Endothelial cell of umbilical vein (primary cell): Measurements from ENCODE around the gene NEB. TPM values are rescaled to one million over a fixed set of nuclear protein-coding genes. Genes with fewer than 3 reads are reported as not detected.
"Not testable (repeated sequence)": the region's sequence is repeated elsewhere in the genome, so short reads cannot be mapped to it uniquely, and the experiment has no call there.

ENCODE experiments used
- BruUV-seq: library from RNA; stranded (reverse); fragments of 400-500 nt; replicated peaks from 2 replicates; lab custom pipeline; 2021; lab: Mats Ljungman, UMichigan
- CTCF ChIA-PET: fragments of 300-600, 350-600 bp; sonication (Branson Sonifier 250); formaldehyde crosslinking; loops from one replicate; lab custom pipeline; 2021; ENCODE audit warnings: antibody characterized with exemption, inconsistent platforms; lab: Charles Lee
- POLR2A ChIA-PET: fragments of 300-600, 350-600 bp; sonication (Branson Sonifier 250); formaldehyde crosslinking; loops from one replicate; lab custom pipeline; 2021; ENCODE audit warnings: antibody characterized with exemption, inconsistent platforms; lab: Charles Lee
- DNase-seq: peaks from one replicate; pipeline ENCODE4 v3.0.0-alpha.2; 2011; ENCODE audit warnings: low read depth, low spot score
- FAIRE-seq: peaks from 2 replicates; lab custom pipeline; 2011; peaks lifted over from hg19 to GRCh38; lab: Jason Lieb, UNC
- H2AFZ ChIP-seq: 2 replicates; pipeline ENCODE4 v1.6.0; 2012; ENCODE audit warnings: low read depth, low read length, control low read depth, inconsistent platforms
- H3K27ac ChIP-seq: 2 replicates; pipeline ENCODE4 v1.5.1; 2011; ENCODE audit warnings: low read depth, mild to moderate bottlenecking, control low read depth, low read length, moderate library complexity; ENCODE audit not compliant: insufficient read depth
- H3K27me3 ChIP-seq, 2 experiments: 2 replicates each; pipeline versions ENCODE4 v1.6.0 to v1.6.1; 2011; ENCODE audit warnings: low read length in 2 of 2, mixed read lengths in 1 of 2; ENCODE audit not compliant: control insufficient read depth in 2 of 2, insufficient read depth in 2 of 2
- H3K36me3 ChIP-seq, 2 experiments: 2 replicates in 1 of 2; 3 replicates in 1 of 2; pipeline ENCODE4 v1.5.1; 2011; ENCODE audit warnings: low read length in 2 of 2, mild to moderate bottlenecking in 1 of 2, moderate library complexity in 1 of 2; ENCODE audit not compliant: control insufficient read depth in 2 of 2, insufficient read depth in 2 of 2; ENCODE audit errors: extremely low read depth in 1 of 2
- H3K4me1 ChIP-seq: 3 replicates; pipeline ENCODE4 v1.5.1; 2011; ENCODE audit warnings: mild to moderate bottlenecking, low read length; ENCODE audit not compliant: control insufficient read depth, insufficient read depth; ENCODE audit errors: extremely low read depth
- H3K4me2 ChIP-seq: 2 replicates; pipeline ENCODE4 v1.6.1; 2011; ENCODE audit warnings: low read length, control low read depth, mixed read lengths; ENCODE audit not compliant: insufficient read depth
- H3K4me3 ChIP-seq, 3 experiments: fragments of 200-600 bp in 1 of 3; sonication (generic), shearing (Covaris generic) in 1 of 3; replicated peaks in 1 of 3; 2 replicates each; pipeline ENCODE4 v1.5.1; 2011 to 2016; ENCODE audit warnings: control low read depth in 3 of 3, low read length in 3 of 3, mild to moderate bottlenecking in 2 of 3, inconsistent platforms in 1 of 3, low read depth in 1 of 3, moderate library complexity in 1 of 3; ENCODE audit not compliant: insufficient read depth in 1 of 3
- H3K79me2 ChIP-seq: 2 replicates; pipeline ENCODE4 v1.6.0; 2012; ENCODE audit warnings: low read length, inconsistent platforms; ENCODE audit not compliant: control insufficient read depth, insufficient read depth
- H3K9ac ChIP-seq: replicated peaks from 2 replicates; pipeline ENCODE3; 2011; ENCODE audit warnings: low read length, control low read depth; ENCODE audit not compliant: insufficient read depth; ENCODE audit errors: extremely low read depth
- H3K9me1 ChIP-seq: replicated peaks from 3 replicates; pipeline ENCODE4 v1.6.0; 2011; ENCODE audit warnings: mild to moderate bottlenecking, low read length; ENCODE audit not compliant: control insufficient read depth, insufficient read depth; ENCODE audit errors: extremely low read depth
- H3K9me3 ChIP-seq: replicated peaks from 2 replicates; pipeline ENCODE4 v1.5.1; 2012; ENCODE audit warnings: low read length, inconsistent platforms; ENCODE audit not compliant: control insufficient read depth, insufficient read depth
- H4K20me1 ChIP-seq: replicated peaks from 2 replicates; pipeline ENCODE3; 2011; ENCODE audit warnings: mild to moderate bottlenecking, low read length; ENCODE audit not compliant: control insufficient read depth, insufficient read depth; ENCODE audit errors: extremely low read depth
- EZH2 ChIP-seq: IDR thresholded peaks from 2 replicates; pipeline ENCODE4 v1.6.1; 2012; ENCODE audit warnings: borderline replicate concordance, low read depth, mild to moderate bottlenecking, moderate library complexity, low read length, inconsistent platforms; ENCODE audit not compliant: severe bottlenecking
- FOS ChIP-seq: IDR thresholded peaks from 2 replicates; pipeline ENCODE4 v1.6.1; 2011; ENCODE audit warnings: mild to moderate bottlenecking, low read length, moderate library complexity, borderline replicate concordance; ENCODE audit not compliant: insufficient read depth
- GATA2 ChIP-seq: IDR thresholded peaks from 2 replicates; pipeline ENCODE4 v1.7.0; 2011; ENCODE audit warnings: low read depth, mild to moderate bottlenecking, moderate library complexity, mixed read lengths, low read length; ENCODE audit not compliant: insufficient read length, insufficient read depth
- JUN ChIP-seq: IDR thresholded peaks from 2 replicates; pipeline ENCODE4 v1.6.1; 2011; ENCODE audit warnings: borderline replicate concordance, low read depth; ENCODE audit not compliant: insufficient read length, insufficient read depth
- MYC ChIP-seq: IDR thresholded peaks from one replicate; pipeline ENCODE4 v1.6.1; 2011; ENCODE audit warnings: mild to moderate bottlenecking, low read depth, low read length
- POLR2A ChIP-seq: IDR thresholded peaks from 2 replicates; pipeline ENCODE4 v1.6.1; 2012; ENCODE audit warnings: low read depth, mild to moderate bottlenecking, control low read depth, low read length
- POLR2AphosphoS5 ChIP-seq: IDR thresholded peaks from 2 replicates; pipeline ENCODE4 v1.6.1; 2012; ENCODE audit warnings: low read depth, mild to moderate bottlenecking, control low read depth, low read length, moderate library complexity; ENCODE audit not compliant: insufficient read depth
- dilution Hi-C: fragments of 300-500 bp; cut with MboI; formaldehyde crosslinking; loops from one replicate; pipeline ENCODE4 v1.15.0; 2019; ENCODE audit warnings: low sequenced_read_pairs; ENCODE audit not compliant: extremely low pct_ligation_motif_present
- intact Hi-C: fragments of 100-400 bp; cut with micrococcal nuclease; formaldehyde crosslinking; loops from one replicate; pipeline ENCODE4 v1.10.0; 2022
- polyA plus RNA-seq, 4 experiments: library from polyadenylated mRNA; depleted of rRNA in 3 of 4; stranded (reverse) in 3 of 4; unstranded in 1 of 4; fragments of >200 nt; gene quantifications; 2 replicates each; pipeline versions ENCODE4 v1.2.1 to v1.2.3, GENCODE V29; 2011 to 2012; ENCODE audit warnings: missing spikeins in 1 of 4
- total RNA-seq: library from RNA; stranded (reverse); gene quantifications from 2 replicates; pipeline ENCODE4 v1.2.3, GENCODE V29; 2021
- TF ChIP-seq, protein P1 (sequence below), 2 donors: IDR thresholded peaks; 1 replicate in 1 of 2; 2 replicates in 1 of 2; pipeline ENCODE4 v1.5.1; 2011; ENCODE audit warnings: low read length in 2 of 2, mild to moderate bottlenecking in 2 of 2, moderate library complexity in 2 of 2, control low read depth in 1 of 2, inconsistent platforms in 1 of 2, low read depth in 1 of 2; ENCODE audit not compliant: insufficient read depth in 1 of 2; ENCODE audit errors: extremely low read depth in 1 of 2
- TF ChIP-seq, protein P2 (sequence below): IDR thresholded peaks from 2 replicates; pipeline ENCODE4 v1.6.1; 2011; ENCODE audit not compliant: insufficient read depth, insufficient read length

NEB gene
- total and polyA plus RNA-seq, 2 donors (not counting 3 experiments of a cell fraction or from before 2014, with no cell fraction given) = 0.84 to 1.8 TPM

DNA sequence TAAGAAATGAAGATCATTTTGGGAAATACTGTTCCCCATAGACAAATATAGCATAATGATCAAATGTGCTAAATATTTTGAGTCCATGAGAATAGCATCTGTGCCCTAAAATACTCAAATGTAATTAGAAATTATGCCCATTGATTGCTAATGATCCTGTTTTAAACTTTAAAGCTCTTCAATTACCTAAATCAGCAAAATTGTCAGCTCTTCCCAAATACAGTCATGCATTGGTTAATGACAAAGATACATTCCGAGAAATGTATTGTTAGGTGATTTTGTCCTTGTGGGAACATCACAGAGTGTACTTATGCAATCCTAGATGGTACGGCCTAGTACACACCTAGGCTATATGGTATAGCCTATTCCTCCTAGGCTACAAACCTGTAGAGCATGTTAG is 89.7 kb downstream of the NEB start:
- no TSS peak for BruUV-seq
- CTCF ChIA-PET = interaction anchor here (0.8 to 0.9 kb wide), 3 partner anchors 10 to 335 kb away, joined by 3 read pairs; no protein-coding TSS in a partner anchor
- intact Hi-C loops = no loop called here

DNA sequence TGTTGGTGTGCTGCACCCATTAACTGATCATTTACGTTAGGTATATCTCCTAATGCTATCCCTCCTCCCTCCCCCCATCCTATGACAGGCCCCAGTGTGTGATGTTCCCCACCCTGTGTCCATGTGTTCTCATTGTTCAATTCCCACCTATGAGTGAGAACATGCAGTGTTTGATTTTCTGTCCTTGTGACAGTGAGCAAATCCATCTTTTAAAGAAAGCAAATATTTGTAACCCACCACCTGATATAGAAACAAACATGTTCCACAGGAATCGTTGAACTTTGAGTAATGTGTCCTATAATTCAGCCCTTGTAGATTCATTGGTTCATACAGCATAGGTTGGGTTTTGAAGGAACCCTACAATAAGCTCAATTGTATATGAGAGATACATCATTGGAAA is 92.4 kb downstream of the NEB start:
- H3K4me3 ChIP-seq, H4K20me1 ChIP-seq: not testable (repeated sequence)

More for the DNA sequence above, 89.7 kb downstream of the NEB start:
- TF ChIP-seq MYC = no peak
- no peak for TF ChIP-seq POLR2AphosphoS5
- TF ChIP-seq, protein P1, sequence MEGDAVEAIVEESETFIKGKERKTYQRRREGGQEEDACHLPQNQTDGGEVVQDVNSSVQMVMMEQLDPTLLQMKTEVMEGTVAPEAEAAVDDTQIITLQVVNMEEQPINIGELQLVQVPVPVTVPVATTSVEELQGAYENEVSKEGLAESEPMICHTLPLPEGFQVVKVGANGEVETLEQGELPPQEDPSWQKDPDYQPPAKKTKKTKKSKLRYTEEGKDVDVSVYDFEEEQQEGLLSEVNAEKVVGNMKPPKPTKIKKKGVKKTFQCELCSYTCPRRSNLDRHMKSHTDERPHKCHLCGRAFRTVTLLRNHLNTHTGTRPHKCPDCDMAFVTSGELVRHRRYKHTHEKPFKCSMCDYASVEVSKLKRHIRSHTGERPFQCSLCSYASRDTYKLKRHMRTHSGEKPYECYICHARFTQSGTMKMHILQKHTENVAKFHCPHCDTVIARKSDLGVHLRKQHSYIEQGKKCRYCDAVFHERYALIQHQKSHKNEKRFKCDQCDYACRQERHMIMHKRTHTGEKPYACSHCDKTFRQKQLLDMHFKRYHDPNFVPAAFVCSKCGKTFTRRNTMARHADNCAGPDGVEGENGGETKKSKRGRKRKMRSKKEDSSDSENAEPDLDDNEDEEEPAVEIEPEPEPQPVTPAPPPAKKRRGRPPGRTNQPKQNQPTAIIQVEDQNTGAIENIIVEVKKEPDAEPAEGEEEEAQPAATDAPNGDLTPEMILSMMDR (IDR thresholded peaks at IDR 0.05; ENCODE audit: extremely low read depth in 1 of 2, insufficient read depth in 1 of 2, low read depth in 1 of 2, low read length in 2 of 2) = no peak
- TF ChIP-seq JUN = no peak
- TF ChIP-seq, protein P2, sequence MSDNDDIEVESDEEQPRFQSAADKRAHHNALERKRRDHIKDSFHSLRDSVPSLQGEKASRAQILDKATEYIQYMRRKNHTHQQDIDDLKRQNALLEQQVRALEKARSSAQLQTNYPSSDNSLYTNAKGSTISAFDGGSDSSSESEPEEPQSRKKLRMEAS = no peak
- TF ChIP-seq POLR2A = no peak
- no peak for TF ChIP-seq FOS
- no peak for TF ChIP-seq EZH2
- TF ChIP-seq GATA2 = no peak
- Histone ChIP-seq H2AFZ (no peak overlapping the region), H3K36me3 (no peaks in the 10 kb centered on the region), H3K4me3 (no peak overlapping the region), H3K27ac (no peak overlapping the region), H3K79me2 (no peaks in the 10 kb centered on the region), H3K9me1 (no peaks in the 10 kb centered on the region), H3K4me1 (no peaks in the 10 kb centered on the region), H3K9ac (no peak overlapping the region), H4K20me1 (no peaks in the 10 kb centered on the region), H3K4me2 (no peak overlapping the region), H3K27me3 (no peaks in the 10 kb centered on the region), H3K9me3 (no peaks in the 10 kb centered on the region)
- POLR2A ChIA-PET = no interaction called here
- dilution Hi-C loops = no loop called here
- no peak for DNase-seq
- no peak for FAIRE-seq

More for the DNA sequence above, 92.4 kb downstream of the NEB start:
- H3K9me3 ChIP-seq, H3K79me2 ChIP-seq, intact Hi-C loops, H3K9ac ChIP-seq, H3K4me2 ChIP-seq, DNase-seq, H2AFZ ChIP-seq, dilution Hi-C loops, H3K9me1 ChIP-seq, CTCF ChIA-PET, H3K27ac ChIP-seq, H3K27me3 ChIP-seq, H3K36me3 ChIP-seq, FAIRE-seq, BruUV-seq, POLR2A ChIA-PET: not testable (repeated sequence)
- H3K4me1 ChIP-seq = peaks cover 20% of the 10 kb centered on the region
